ENCODE data around the gene HYDIN. TPM values are rescaled to one million over a fixed set of nuclear protein-coding genes. Genes with fewer than 3 reads are reported as not detected.

The HYDIN gene
- total RNA-seq, 2 donors from 2014 or later, result 0.30 to 1.2 TPM

- Mint-ChIP-seq H3K9me3 (no peaks in the 10 kb centered on the region), H3K4me1 (ENCODE audit: low read depth) (no peaks in the 10 kb centered on the region), H3K4me3 (no peak overlapping the region), H3K27me3 (ENCODE audit: low read depth) (no peaks in the 10 kb centered on the region), H3K27ac (no peak overlapping the region), H3K36me3 (ENCODE audit: insufficient read depth in 2 of 2) (no peaks in the 10 kb centered on the region)
- ATAC-seq (replicated peaks in 1 of 2) (no peak), DNase-seq (no peak)
Measured at GRCh38 chr16:71250461-71251235, 20.1 kb upstream of the HYDIN start.

GRCh38 chr16:71249399-71249798 is 18.9 kb upstream of the HYDIN start:
- Mint-ChIP-seq H3K4me1 (ENCODE audit: low read depth) (no peaks in the 10 kb centered on the region), H3K4me3 (no peak overlapping the region), H3K27ac (no peak overlapping the region), H3K9me3 (no peaks in the 10 kb centered on the region), H3K27me3 (ENCODE audit: low read depth) (no peaks in the 10 kb centered on the region), H3K36me3 (ENCODE audit: insufficient read depth in 2 of 2) (no peaks in the 10 kb centered on the region)
- ATAC-seq (replicated peaks in 1 of 2) (no peak), DNase-seq (no peak)

GRCh38 chr16:71247478-71247877 is 17.0 kb upstream of the HYDIN start:
- no peak overlapping the region for H3K4me3 Mint-ChIP-seq
- H3K27ac Mint-ChIP-seq, result no peak overlapping the region
- H3K36me3 Mint-ChIP-seq (ENCODE audit: insufficient read depth in 2 of 2), result no peaks in the 10 kb centered on the region
- no peaks in the 10 kb centered on the region for H3K9me3 Mint-ChIP-seq
- no peaks in the 10 kb centered on the region for H3K27me3 Mint-ChIP-seq (ENCODE audit: low read depth)
- ATAC-seq (replicated peaks in 1 of 2) (no peak), DNase-seq (no peak)
- H3K4me1 Mint-ChIP-seq (ENCODE audit: low read depth), result no peaks in the 10 kb centered on the region

GRCh38 chr16:71246309-71246708 is 15.8 kb upstream of the HYDIN start:
- H3K4me1 Mint-ChIP-seq (ENCODE audit: low read depth), result no peaks in the 10 kb centered on the region
- no peaks in the 10 kb centered on the region for H3K9me3 Mint-ChIP-seq
- no peak overlapping the region for H3K4me3 Mint-ChIP-seq
- H3K27me3 Mint-ChIP-seq (ENCODE audit: low read depth), result no peaks in the 10 kb centered on the region
- ATAC-seq (replicated peaks in 1 of 2) (no peak), DNase-seq (no peak)
- H3K27ac Mint-ChIP-seq, result no peak overlapping the region
- H3K36me3 Mint-ChIP-seq (ENCODE audit: insufficient read depth in 2 of 2), result no peaks in the 10 kb centered on the region

GRCh38 chr16:71244521-71244920 is 14.0 kb upstream of the HYDIN start:
- no peaks in the 10 kb centered on the region for H3K27me3 Mint-ChIP-seq (ENCODE audit: low read depth)
- no peaks in the 10 kb centered on the region for H3K9me3 Mint-ChIP-seq
- no peak overlapping the region for H3K4me3 Mint-ChIP-seq
- no peak overlapping the region for H3K27ac Mint-ChIP-seq
- no peaks in the 10 kb centered on the region for H3K36me3 Mint-ChIP-seq (ENCODE audit: insufficient read depth in 2 of 2)
- no peak for DNase-seq
- no peaks in the 10 kb centered on the region for H3K4me1 Mint-ChIP-seq (ENCODE audit: low read depth)
- ATAC-seq (replicated peaks in 1 of 2), result no peak

- ATAC-seq (replicated peaks in 1 of 2), result no peak
- Mint-ChIP-seq H3K27me3 (ENCODE audit: low read depth) (no peaks in the 10 kb centered on the region), H3K36me3 (ENCODE audit: insufficient read depth in 2 of 2) (no peaks in the 10 kb centered on the region), H3K9me3 (no peaks in the 10 kb centered on the region), H3K4me3 (no peak overlapping the region), H3K27ac (no peak overlapping the region), H3K4me1 (ENCODE audit: low read depth) (no peaks in the 10 kb centered on the region)
- DNase-seq, result no peak
Measured at GRCh38 chr16:71242601-71243000, 12.1 kb upstream of the HYDIN start.

- no peak for DNase-seq
- ATAC-seq (replicated peaks in 1 of 2), result no peak
- no peaks in the 10 kb centered on the region for H3K9me3 Mint-ChIP-seq
- H3K36me3 Mint-ChIP-seq (ENCODE audit: insufficient read depth in 2 of 2), result no peaks in the 10 kb centered on the region
- H3K27ac Mint-ChIP-seq, result no peak overlapping the region
- H3K4me3 Mint-ChIP-seq, result no peak overlapping the region
- no peaks in the 10 kb centered on the region for H3K4me1 Mint-ChIP-seq (ENCODE audit: low read depth)
- H3K27me3 Mint-ChIP-seq (ENCODE audit: low read depth), result no peaks in the 10 kb centered on the region
Measured at GRCh38 chr16:71242036-71242435, 11.5 kb upstream of the HYDIN start.

- peaks cover 23% of the 10 kb centered on the region for H3K27me3 Mint-ChIP-seq (ENCODE audit: low read depth)
- ATAC-seq (replicated peaks in 1 of 2), result no peak
- H3K4me3 Mint-ChIP-seq, result no peak overlapping the region
- H3K4me1 Mint-ChIP-seq (ENCODE audit: low read depth), result no peaks in the 10 kb centered on the region
- no peak overlapping the region for H3K27ac Mint-ChIP-seq
- H3K36me3 Mint-ChIP-seq (ENCODE audit: insufficient read depth in 2 of 2), result peaks cover 10 to 13% of the 10 kb centered on the region in 2 donors
- DNase-seq, result no peak
- peaks cover 12 to 17% of the 10 kb centered on the region in 2 donors for H3K9me3 Mint-ChIP-seq
Measured at GRCh38 chr16:71229344-71229743, 1.2 kb downstream of the HYDIN start.

GRCh38 chr16:71226229-71227141 is 4.0 kb downstream of the HYDIN start:
- Mint-ChIP-seq H3K4me1 (ENCODE audit: low read depth) (no peaks in the 10 kb centered on the region), H3K27ac (no peak overlapping the region)

GRCh38 chr16:71225145-71225544 is 5.4 kb downstream of the HYDIN start:
- Mint-ChIP-seq H3K27me3 (ENCODE audit: low read depth) (peaks cover 6% of the 10 kb centered on the region), H3K9me3 (peaks cover 16 to 18% of the 10 kb centered on the region in 2 donors), H3K4me3 (no peak overlapping the region), H3K27ac (no peak overlapping the region), H3K4me1 (ENCODE audit: low read depth) (no peaks in the 10 kb centered on the region), H3K36me3 (ENCODE audit: insufficient read depth in 2 of 2) (peaks cover 10 to 15% of the 10 kb centered on the region in 2 donors)
- ATAC-seq (replicated peaks in 1 of 2), result no peak
- no peak for DNase-seq

More at GRCh38 chr16:71226229-71227141, 4.0 kb downstream of the HYDIN start:
- no peak for DNase-seq
- no peak overlapping the region for H3K4me3 Mint-ChIP-seq
- ATAC-seq (replicated peaks in 1 of 2), result no peak
- H3K9me3 Mint-ChIP-seq, result peaks cover 16 to 20% of the 10 kb centered on the region in 2 donors
- peaks cover 19% of the 10 kb centered on the region for H3K27me3 Mint-ChIP-seq (ENCODE audit: low read depth)
- H3K36me3 Mint-ChIP-seq (ENCODE audit: insufficient read depth in 2 of 2), result peaks cover 10 to 15% of the 10 kb centered on the region in 2 donors

- H3K27ac Mint-ChIP-seq, result no peak overlapping the region
- H3K27me3 Mint-ChIP-seq (ENCODE audit: low read depth), result peaks cover 10% of the 10 kb centered on the region
- H3K9me3 Mint-ChIP-seq, result peaks cover 2% of the 10 kb centered on the region in 2 donors
- ATAC-seq (replicated peaks in 1 of 2) (no peak), DNase-seq (no peak)
- no peaks in the 10 kb centered on the region for H3K36me3 Mint-ChIP-seq (ENCODE audit: insufficient read depth in 2 of 2)
- H3K4me1 Mint-ChIP-seq (ENCODE audit: low read depth), result no peaks in the 10 kb centered on the region
- no peak overlapping the region for H3K4me3 Mint-ChIP-seq
Measured at GRCh38 chr16:71218306-71218963, 12.1 kb downstream of the HYDIN start.

- Mint-ChIP-seq H3K27ac (no peak overlapping the region), H3K36me3 (ENCODE audit: insufficient read depth in 2 of 2) (no peaks in the 10 kb centered on the region), H3K4me3 (no peak overlapping the region), H3K9me3 (no peaks in the 10 kb centered on the region), H3K27me3 (ENCODE audit: low read depth) (peaks cover 10% of the 10 kb centered on the region), H3K4me1 (ENCODE audit: low read depth) (no peaks in the 10 kb centered on the region)
- ATAC-seq (replicated peaks in 1 of 2), result no peak
- DNase-seq, result no peak
Measured at GRCh38 chr16:71217506-71217905, 13.0 kb downstream of the HYDIN start.

GRCh38 chr16:71216714-71217113 is 13.8 kb downstream of the HYDIN start:
- Mint-ChIP-seq H3K27me3 (ENCODE audit: low read depth) (peaks cover 10% of the 10 kb centered on the region), H3K9me3 (no peaks in the 10 kb centered on the region), H3K4me3 (no peak overlapping the region), H3K4me1 (ENCODE audit: low read depth) (no peaks in the 10 kb centered on the region), H3K27ac (no peak overlapping the region), H3K36me3 (ENCODE audit: insufficient read depth in 2 of 2) (no peaks in the 10 kb centered on the region)
- no peak for ATAC-seq (replicated peaks in 1 of 2)
- no peak for DNase-seq

All from activated T-cell treated with anti-CD3 and anti-CD28 coated beads, Interleukin-2, amount 50 U/mL, for 72 hours (primary cell).